ENCODE data around the gene SEMA3C.

SEMA3C gene

DNA sequence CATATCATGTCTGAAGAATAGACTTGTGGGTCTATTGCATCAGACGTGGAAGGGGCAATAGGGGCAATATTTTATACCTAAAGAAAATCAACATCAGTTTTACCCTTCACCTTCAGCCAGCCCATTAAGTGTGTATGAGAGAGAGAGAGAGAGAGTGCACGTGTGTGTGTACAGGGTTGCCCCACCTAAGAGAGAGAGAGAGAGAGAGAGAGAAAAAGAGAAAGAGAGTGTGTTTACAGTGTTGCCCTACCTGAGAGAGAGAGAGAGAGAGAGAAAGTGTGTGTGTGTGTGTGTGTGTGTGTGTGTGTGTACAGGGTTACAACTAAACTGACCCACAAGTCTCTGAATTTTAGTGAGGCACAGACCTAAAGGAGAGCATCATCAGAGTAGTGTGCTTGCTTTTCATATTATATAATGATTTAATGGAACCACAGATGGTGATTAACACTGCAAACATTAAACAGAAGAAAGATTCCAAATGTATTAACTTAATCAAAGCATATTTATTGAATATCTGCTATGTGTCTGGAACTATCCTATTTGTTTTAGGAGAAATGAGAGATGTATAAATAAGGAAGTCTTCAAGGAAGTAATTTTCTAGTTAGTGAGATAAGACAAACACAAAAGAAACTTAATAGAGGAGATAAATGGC lies 213.6 kb downstream of the SEMA3C start:
- no peak for DNase-seq (ENCODE audit: low read depth in 2 of 2, low spot score in 1 of 2)

DNA sequence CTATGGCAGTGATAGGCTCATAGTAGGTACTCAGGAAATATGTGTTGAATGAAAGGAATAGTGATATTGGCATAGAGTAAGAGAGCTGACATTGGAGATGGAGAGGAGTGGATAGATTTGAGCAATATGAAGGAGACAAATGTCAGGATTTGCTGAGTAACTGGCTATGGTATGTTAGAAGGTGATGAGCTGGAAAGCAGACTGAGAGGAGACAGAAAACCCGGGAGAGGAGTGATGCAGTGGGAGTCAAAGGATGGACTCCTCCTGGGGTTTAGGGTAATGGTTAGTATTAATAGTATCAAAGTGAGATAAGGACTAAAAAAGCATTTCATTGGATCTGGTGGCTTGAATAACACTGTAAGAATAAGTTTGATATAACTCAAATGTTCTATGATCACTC lies 215.6 kb downstream of the SEMA3C start:
- DNase-seq (ENCODE audit: low read depth in 2 of 2, low spot score in 1 of 2) = no peak

DNA sequence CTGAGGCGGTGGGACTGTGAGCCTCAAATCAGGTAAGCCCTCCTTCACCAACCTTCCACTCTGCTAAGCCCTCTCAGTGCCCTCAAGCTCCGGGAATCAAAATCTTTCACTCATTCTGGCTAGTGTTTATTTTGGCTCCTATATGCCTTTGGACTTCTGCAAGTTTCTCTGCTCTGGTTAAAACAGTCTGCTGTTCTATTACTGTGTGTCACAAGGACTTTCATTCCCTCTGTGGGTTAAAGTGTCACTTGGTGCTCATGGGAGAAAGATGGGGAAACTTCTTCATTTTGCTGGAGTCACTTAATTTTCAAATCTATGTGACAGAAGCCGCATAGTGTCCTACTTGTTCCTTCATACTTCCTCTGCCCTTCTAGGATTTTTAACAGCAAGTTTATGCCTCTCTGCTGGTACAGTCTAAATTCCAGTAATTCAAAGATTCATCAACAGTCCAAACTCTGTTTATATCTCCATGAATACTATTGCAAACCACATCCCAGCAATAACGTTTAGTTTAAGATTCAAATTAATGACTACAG lies 219.1 kb downstream of the SEMA3C start:
- DNase-seq (ENCODE audit: low read depth in 2 of 2, low spot score in 1 of 2) = no peak

DNA sequence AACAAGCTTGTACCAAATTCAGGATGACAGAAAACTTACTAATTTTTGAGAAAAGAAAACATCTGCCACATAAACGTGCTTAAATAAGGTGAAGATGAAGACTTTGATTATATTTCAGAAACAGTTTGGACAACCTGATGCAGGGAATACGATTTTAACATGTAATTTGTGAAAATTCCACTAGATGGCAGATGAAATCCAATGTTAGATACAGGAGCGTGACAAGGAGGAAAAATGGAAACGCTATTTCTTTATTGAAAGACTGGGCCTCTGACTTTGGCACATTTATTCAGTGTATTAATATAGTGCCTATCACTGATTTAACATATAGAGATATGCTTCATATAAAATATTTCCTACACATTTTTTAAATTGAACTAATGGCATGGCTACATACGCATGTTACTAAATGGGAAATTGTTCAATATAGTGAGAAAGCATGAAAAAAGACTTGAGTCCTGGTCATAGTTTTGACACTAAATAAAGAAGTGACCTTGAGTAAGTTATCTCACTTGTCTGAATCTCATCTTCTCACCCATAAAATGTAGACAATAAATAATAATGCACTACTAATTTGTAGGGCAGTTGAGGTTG lies 219.7 kb downstream of the SEMA3C start:
- DNase-seq (ENCODE audit: low read depth in 2 of 2, low spot score in 1 of 2) = no peak
